Thoracic aorta (tissue), 2 donors: ENCODE measurements around the gene RACGAP1. TPM values are rescaled to one million over a fixed set of nuclear protein-coding genes. Genes with fewer than 3 reads are reported as not detected.

Experiments
- ATAC-seq: fragments of 150-250 bp; one replicate; pipeline ENCODE4 v1.8.0; 2017; ENCODE audit warnings: low read depth; ENCODE audit not compliant: insufficient number of reproducible peaks, low FRiP score
- DNase-seq: peaks from one replicate; pipeline ENCODE4 v3.0.0-alpha.2; 2020; ENCODE audit warnings: low spot score
- H3K27ac ChIP-seq, 2 donors: fragments of 200-600 bp; sonication (generic); 1 replicate in 1 of 2; 2 replicates in 1 of 2; pipeline ENCODE4 v1.5.1; 2016; ENCODE audit warnings: mild to moderate bottlenecking in 2 of 2, moderate library complexity in 2 of 2
- H3K27me3 ChIP-seq: fragments of 200-600 bp; sonication (generic); replicated peaks from 2 replicates; pipeline ENCODE4 v1.6.0; 2016; ENCODE audit warnings: mild to moderate bottlenecking; ENCODE audit not compliant: insufficient read depth
- H3K36me3 ChIP-seq: fragments of 200-600 bp; sonication (generic); one replicate; pipeline ENCODE4 v1.5.1; 2016
- H3K4me1 ChIP-seq, 2 donors: fragments of 200-600 bp; sonication (generic); 1 replicate in 1 of 2; 2 replicates in 1 of 2; pipeline versions ENCODE4 v1.5.1 to v1.6.0; 2016; ENCODE audit warnings: low read depth in 2 of 2, mild to moderate bottlenecking in 1 of 2; ENCODE audit not compliant: control insufficient read depth in 1 of 2
- H3K4me3 ChIP-seq: fragments of 200-600 bp; sonication (generic); 2 replicates; pipeline ENCODE4 v1.5.1; 2016; ENCODE audit warnings: mild to moderate bottlenecking
- H3K9me3 ChIP-seq: fragments of 200-600 bp; sonication (generic); 2 replicates; pipeline ENCODE4 v1.5.1; 2016
- CTCF ChIP-seq: fragments of 200-600 bp; sonication (generic); IDR thresholded peaks from one replicate; pipeline ENCODE4 v1.5.1; 2019; ENCODE audit warnings: antibody characterized with exemption
- total RNA-seq, 2 donors: library from RNA; depleted of rRNA; stranded (reverse); fragments of >200 nt; gene quantifications; one replicate each; pipeline versions ENCODE4 v1.1.0 to v1.2.3, GENCODE V29; 2016

RACGAP1 gene
- total RNA-seq, 2 donors from 2014 or later = 3.0 to 4.8 TPM

- H3K9me3 ChIP-seq = no peaks in the 10 kb centered on the region
- H3K27me3 ChIP-seq = no peaks in the 10 kb centered on the region
- H3K27ac ChIP-seq = no peak overlapping the region
- ATAC-seq (no peak), DNase-seq (no peak)
- no peak for TF ChIP-seq CTCF
- no peaks in the 10 kb centered on the region for H3K36me3 ChIP-seq
- no peak overlapping the region for H3K4me3 ChIP-seq
- H3K4me1 ChIP-seq = peaks cover 7 to 18% of the 10 kb centered on the region in 2 donors
Measured at GRCh38 chr12:49956663-49957569, 68.4 kb downstream of the RACGAP1 start.

DNA sequence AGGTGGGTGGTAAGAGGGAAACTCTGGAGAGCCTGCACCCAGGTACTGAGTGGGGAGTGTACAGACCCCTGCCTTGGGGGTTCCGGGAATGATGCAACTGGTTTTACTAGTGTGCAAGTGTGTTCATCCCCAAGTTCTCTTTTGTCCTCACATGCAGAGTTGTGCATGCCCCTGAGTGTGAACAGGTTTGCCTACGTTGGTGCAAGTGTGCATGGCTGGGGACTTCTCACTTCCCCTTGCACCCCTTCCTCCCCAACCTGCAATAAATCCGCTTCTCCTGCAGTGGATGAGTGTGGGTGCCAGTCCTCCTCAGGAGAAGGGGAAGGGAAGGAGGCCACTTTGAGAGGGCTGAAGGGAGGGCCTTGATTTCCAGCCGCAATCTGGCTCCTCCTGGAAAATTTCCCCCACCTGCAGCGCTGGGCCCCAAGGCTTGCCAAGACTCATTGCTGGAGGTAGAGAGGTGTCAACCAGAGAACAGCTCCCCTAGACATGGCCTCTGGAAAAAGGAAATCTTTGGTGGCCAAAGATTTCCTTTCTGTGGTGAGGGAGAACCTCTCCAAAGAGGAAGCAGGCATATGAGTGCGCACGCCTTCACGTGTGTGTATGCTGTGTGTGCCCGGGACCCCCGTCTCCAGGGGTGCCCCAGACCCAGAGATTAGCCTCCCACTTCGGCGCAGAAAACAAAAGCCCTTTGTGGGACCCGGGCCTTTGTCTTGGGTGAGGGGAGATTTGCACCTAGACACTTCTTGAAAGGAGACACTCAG lies 69.2 kb downstream of the RACGAP1 start:
- no peaks in the 10 kb centered on the region for H3K27me3 ChIP-seq
- no peak for TF ChIP-seq CTCF
- no peak for DNase-seq
- H3K9me3 ChIP-seq = no peaks in the 10 kb centered on the region
- ATAC-seq = no peak
- H3K4me1 ChIP-seq = peaks cover 4 to 14% of the 10 kb centered on the region in 2 donors
- no peaks in the 10 kb centered on the region for H3K36me3 ChIP-seq
- H3K4me3 ChIP-seq = no peak overlapping the region
- H3K27ac ChIP-seq = no peak overlapping the region

DNA sequence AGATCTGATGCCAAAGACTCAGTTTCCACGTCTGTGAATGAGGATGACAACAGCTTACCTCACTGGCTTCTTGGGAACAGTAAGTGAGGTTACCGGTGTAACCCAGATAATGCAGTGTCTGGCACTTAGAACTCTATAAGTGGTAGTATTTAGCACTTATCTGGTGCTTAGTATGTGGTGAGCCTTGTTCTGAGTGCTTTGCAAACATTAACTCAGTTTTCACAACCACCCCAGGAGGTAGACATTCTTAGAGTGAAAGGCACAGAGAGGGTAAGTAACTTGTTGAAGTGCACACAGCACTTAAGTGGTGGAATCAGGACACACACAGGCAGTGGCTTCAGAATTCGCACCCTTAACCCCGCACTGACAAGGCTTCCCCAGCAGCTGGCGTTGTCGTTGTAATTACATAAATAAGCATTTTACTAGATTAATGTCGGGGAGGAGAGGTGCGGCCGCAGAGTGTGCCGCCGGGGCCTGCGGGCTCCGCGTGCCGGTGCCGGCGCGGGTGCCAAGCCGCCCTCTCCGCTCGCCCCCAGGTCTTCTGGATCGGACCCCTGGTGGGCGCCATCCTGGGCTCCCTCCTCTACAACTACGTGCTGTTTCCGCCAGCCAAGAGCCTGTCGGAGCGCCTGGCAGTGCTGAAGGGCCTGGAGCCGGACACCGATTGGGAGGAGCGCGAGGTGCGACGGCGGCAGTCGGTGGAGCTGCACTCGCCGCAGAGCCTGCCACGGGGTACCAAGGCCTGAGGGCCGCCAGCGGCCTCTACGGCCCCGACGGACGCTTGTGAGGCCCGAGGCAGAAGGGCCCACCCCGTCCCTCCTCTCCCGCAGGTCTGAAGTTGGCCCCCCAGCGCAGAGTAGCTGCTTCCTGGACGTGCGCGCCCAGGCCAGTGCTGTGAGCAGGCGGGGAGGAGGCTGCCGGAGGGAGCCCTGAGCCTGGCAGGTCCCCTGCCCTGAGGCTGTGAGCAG lies 70.1 kb downstream of the RACGAP1 start:
- Histone ChIP-seq H3K27ac (no peak overlapping the region), H3K9me3 (no peaks in the 10 kb centered on the region), H3K36me3 (no peaks in the 10 kb centered on the region), H3K4me1 (peaks cover 4 to 8% of the 10 kb centered on the region in 2 donors), H3K4me3 (no peak overlapping the region), H3K27me3 (no peaks in the 10 kb centered on the region)
- no peak for ATAC-seq
- DNase-seq = no peak
- no peak for TF ChIP-seq CTCF

DNA sequence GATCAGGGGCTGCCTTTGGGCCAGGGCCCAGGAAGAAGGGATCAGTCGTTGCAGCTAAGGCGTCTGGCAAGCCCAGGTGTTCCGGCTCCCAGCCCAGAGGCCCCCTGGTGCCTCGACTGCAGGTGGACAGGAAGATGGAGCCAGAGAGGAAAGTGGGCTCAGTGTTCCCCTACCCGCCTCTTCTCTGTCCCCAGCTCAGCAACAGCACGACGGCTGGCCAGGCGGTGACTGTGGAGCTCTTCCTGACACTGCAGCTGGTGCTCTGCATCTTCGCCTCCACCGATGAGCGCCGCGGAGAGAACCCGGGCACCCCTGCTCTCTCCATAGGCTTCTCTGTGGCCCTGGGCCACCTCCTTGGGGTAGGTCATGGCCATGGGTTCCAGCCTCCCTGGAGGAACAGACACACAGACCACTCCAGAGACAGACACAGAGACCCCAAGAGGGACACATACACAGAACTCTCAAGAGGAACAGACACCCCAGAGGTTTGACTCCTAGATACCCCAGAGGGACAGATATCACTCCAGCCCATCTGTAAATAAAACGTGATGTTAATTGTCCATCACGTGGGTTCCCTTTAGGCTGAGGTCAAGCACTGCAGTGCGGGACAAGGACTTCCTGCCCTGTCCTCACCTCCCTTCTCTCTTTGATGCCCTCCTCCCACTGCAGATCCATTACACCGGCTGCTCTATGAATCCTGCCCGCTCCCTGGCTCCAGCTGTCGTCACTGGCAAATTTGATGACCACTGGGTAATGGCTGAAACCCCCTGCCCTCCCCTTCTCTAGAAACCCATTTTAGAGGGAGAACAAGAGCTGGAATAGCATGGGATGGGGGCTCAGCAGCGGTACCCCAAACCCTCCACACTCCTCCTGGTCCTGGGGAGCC lies 71.1 kb downstream of the RACGAP1 start:
- no peaks in the 10 kb centered on the region for H3K9me3 ChIP-seq
- H3K4me1 ChIP-seq = no peaks in the 10 kb centered on the region
- no peaks in the 10 kb centered on the region for H3K27me3 ChIP-seq
- no peaks in the 10 kb centered on the region for H3K36me3 ChIP-seq
- ATAC-seq (no peak), DNase-seq (no peak)
- TF ChIP-seq CTCF = no peak
- no peak overlapping the region for H3K4me3 ChIP-seq
- no peak overlapping the region for H3K27ac ChIP-seq
